Liver (tissue), 9 donors: ENCODE measurements around the gene ACYP2. TPM values are rescaled to one million over a fixed set of nuclear protein-coding genes. Genes with fewer than 3 reads are reported as not detected.
A peak's percentile ranks its signal among the peaks of the same experiment; 100 is the strongest.

Source experiments
- DNase-seq: peaks from one replicate; pipeline ENCODE4 v3.0.0-alpha.2; 2017; ENCODE audit warnings: low spot score
- H3K27ac ChIP-seq, 2 donors: one replicate each; pipeline ENCODE4 v1.7.0; 2013; ENCODE audit warnings: inconsistent platforms in 2 of 2, low read length in 2 of 2, control low read depth in 1 of 2, low read depth in 1 of 2, mild to moderate bottlenecking in 1 of 2
- H3K27me3 ChIP-seq, 4 donors: one replicate each; pipeline versions ENCODE4 v1.6.1 to v1.7.0; 2013; ENCODE audit warnings: low read length in 3 of 4, inconsistent platforms in 1 of 4, mild to moderate bottlenecking in 1 of 4, moderate library complexity in 1 of 4; ENCODE audit not compliant: control insufficient read depth in 4 of 4, insufficient read depth in 4 of 4
- H3K36me3 ChIP-seq, 4 donors: one replicate each; pipeline versions ENCODE4 v1.6.1 to v1.7.0; 2013; ENCODE audit warnings: low read length in 3 of 4, mild to moderate bottlenecking in 3 of 4, low read depth in 1 of 4, moderate library complexity in 1 of 4; ENCODE audit not compliant: control insufficient read depth in 4 of 4, insufficient read depth in 3 of 4
- H3K4me1 ChIP-seq, 4 donors: one replicate each; pipeline versions ENCODE4 v1.6.1 to v1.7.0; 2013; ENCODE audit warnings: low read length in 3 of 4, mild to moderate bottlenecking in 3 of 4, moderate library complexity in 1 of 4; ENCODE audit not compliant: control insufficient read depth in 4 of 4, insufficient read depth in 4 of 4
- H3K4me3 ChIP-seq, 3 donors: one replicate each; pipeline versions ENCODE4 v1.6.1 to v1.7.0; 2013; ENCODE audit warnings: low read length in 3 of 3, control low read depth in 1 of 3, low read depth in 1 of 3, mild to moderate bottlenecking in 1 of 3
- H3K9ac ChIP-seq, 2 donors: one replicate each; pipeline ENCODE4 v1.7.0; 2013; ENCODE audit warnings: low read length in 2 of 2, mild to moderate bottlenecking in 2 of 2, moderate library complexity in 2 of 2, control low read depth in 1 of 2, low read depth in 1 of 2
- H3K9me3 ChIP-seq, 4 donors: one replicate each; pipeline versions ENCODE4 v1.6.1 to v1.7.0; 2013; ENCODE audit warnings: low read length in 3 of 4; ENCODE audit not compliant: control insufficient read depth in 4 of 4
- ATF3 ChIP-seq: IDR thresholded peaks from 2 replicates; pipeline ENCODE4 v1.6.1; 2016; ENCODE audit warnings: antibody characterized with exemption
- EGR1 ChIP-seq, 2 donors: IDR thresholded peaks; 2 replicates each; pipeline ENCODE4 v1.6.1; 2016 to 2018; ENCODE audit warnings: antibody characterized with exemption in 2 of 2, low read depth in 2 of 2
- FOXA1 ChIP-seq: IDR thresholded peaks from 2 replicates; pipeline ENCODE4 v1.6.1; 2016; ENCODE audit warnings: antibody characterized with exemption
- FOXA2 ChIP-seq: IDR thresholded peaks from 2 replicates; pipeline ENCODE4 v1.6.1; 2016; ENCODE audit warnings: antibody characterized with exemption
- GABPA ChIP-seq, 2 donors: IDR thresholded peaks in 1 of 2; conservative IDR thresholded peaks in 1 of 2; 2 replicates each; pipeline ENCODE4 v1.6.1; 2016; ENCODE audit warnings: antibody characterized with exemption in 2 of 2, mild to moderate bottlenecking in 1 of 2, moderate library complexity in 1 of 2
- HNF4A ChIP-seq, 2 donors: conservative IDR thresholded peaks; 2 replicates each; pipeline ENCODE4 v1.6.1; 2016; ENCODE audit warnings: antibody characterized with exemption in 2 of 2, mild to moderate bottlenecking in 2 of 2
- HNF4G ChIP-seq: IDR thresholded peaks from 2 replicates; pipeline ENCODE4 v1.6.1; 2016; ENCODE audit warnings: antibody characterized with exemption
- JUND ChIP-seq, 2 donors: IDR thresholded peaks; 2 replicates each; pipeline ENCODE4 v1.6.1; 2016; ENCODE audit warnings: antibody characterized with exemption in 2 of 2
- NR2F2 ChIP-seq: IDR thresholded peaks from 2 replicates; pipeline ENCODE4 v1.6.1; 2016; ENCODE audit warnings: antibody characterized with exemption
- RAD21 ChIP-seq, 2 donors: IDR thresholded peaks; 2 replicates each; pipeline ENCODE4 v1.6.1; 2016; ENCODE audit warnings: antibody characterized with exemption in 2 of 2, mild to moderate bottlenecking in 2 of 2
- RXRA ChIP-seq, 2 donors: IDR thresholded peaks; 2 replicates each; pipeline ENCODE4 v1.6.1; 2017 to 2018; ENCODE audit warnings: antibody characterized with exemption in 2 of 2, mild to moderate bottlenecking in 1 of 2
- WGBS: extraction: QIAGEN DNeasy Blood & Tissue Kit; methylation state at CpG from one replicate; pipeline ENCODE4 v1.1.7; 2013; 5-methylcytosine and 5-hydroxymethylcytosine counted together
- polyA plus RNA-seq, 2 donors: library from polyadenylated mRNA; stranded (reverse) in 1 of 2; unstranded in 1 of 2; fragments of 200-250 nt in 1 of 2; fragments of >200 nt in 1 of 2; fragmentation: Nextera tagmentation in 1 of 2; extraction: Ambion mirVana in 1 of 2; gene quantifications; one replicate each; pipeline versions ENCODE4 v1.2.1 to v1.2.3, GENCODE V29; 2013 to 2015
- total RNA-seq, 2 donors: library from RNA; depleted of rRNA; stranded (reverse); fragments of >200 nt; gene quantifications; one replicate each; pipeline ENCODE4 v1.2.3, GENCODE V29; 2014
- TF ChIP-seq, protein P1 (sequence below): fragments of 150-350 bp; IDR thresholded peaks from 2 replicates; pipeline ENCODE4 v1.5.1; 2017; ENCODE audit warnings: improper control_type of control experiment, low read depth, low read length; ENCODE audit not compliant: missing input control
- donor health status: healthy.
- donor health status: healthy.
- donor health status: healthy.
- donor health status: healthy.
- donor health status: healthy.

ACYP2 gene
- total and polyA plus RNA-seq, 4 donors: 13.1 to 44.3 (median 15.4) TPM

GRCh38 chr2:54166121-54166773, 50.8 kb downstream of the ACYP2 start:
- no peaks in the 10 kb centered on the region for H3K27me3 ChIP-seq
- no peaks in the 10 kb centered on the region for H3K36me3 ChIP-seq
- TF ChIP-seq HNF4A (conservative IDR thresholded peaks at IDR 0.05) (no peak), RXRA (IDR thresholded peaks at IDR 0.05) (no peak), ATF3 (no peak), HNF4G (no peak), GABPA (IDR thresholded peaks at IDR 0.05 in 1 of 2, conservative IDR thresholded peaks at IDR 0.05 in 1 of 2) (no peak), FOXA1 (no peak), JUND (IDR thresholded peaks at IDR 0.05) (no peak), RAD21 (IDR thresholded peaks at IDR 0.05) (no peak), EGR1 (IDR thresholded peaks at IDR 0.05; ENCODE audit: low read depth in 2 of 2) (no peak)
- no peak overlapping the region for H3K4me3 ChIP-seq
- WGBS: 97% methylated on average over 3 of the region's 3 CpGs
- H3K9me3 ChIP-seq: no peaks in the 10 kb centered on the region
- H3K9ac ChIP-seq: no peak overlapping the region
- no peaks in the 10 kb centered on the region for H3K4me1 ChIP-seq
- no peak for DNase-seq
- H3K27ac ChIP-seq: no peak overlapping the region

DNA sequence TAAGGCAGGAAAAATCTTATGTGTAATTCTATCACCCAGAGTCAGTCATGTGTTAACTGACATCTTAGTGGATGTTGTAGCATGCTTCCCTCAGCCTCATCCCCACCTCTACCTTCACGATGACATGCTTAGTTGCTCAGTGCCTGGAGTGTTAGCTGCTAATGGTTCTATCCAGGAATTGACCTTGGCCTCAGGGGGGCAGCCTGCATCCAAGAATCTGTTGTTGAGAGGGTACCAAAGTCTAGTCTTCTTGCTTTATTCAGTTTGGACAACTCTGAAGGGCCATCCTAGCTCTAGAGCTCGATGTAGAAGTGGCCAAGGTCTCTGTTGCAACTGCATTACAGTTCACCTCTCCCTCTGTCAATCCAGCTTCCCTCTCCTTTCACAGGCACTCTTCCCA, 61.2 kb downstream of the ACYP2 start:
- WGBS: 65% methylated on average over 2 of the region's 2 CpGs
- DNase-seq: peak; percentile 39

GRCh38 chr2:54183281-54183680, 67.9 kb downstream of the ACYP2 start:
- Histone ChIP-seq H3K36me3 (peaks cover 0 to 4% (median 0%) of the 10 kb centered on the region in 4 donors), H3K27ac (no peak overlapping the region), H3K9ac (no peak overlapping the region), H3K27me3 (no peaks in the 10 kb centered on the region), H3K4me1 (no peaks in the 10 kb centered on the region), H3K4me3 (no peak overlapping the region), H3K9me3 (no peaks in the 10 kb centered on the region)
- DNase-seq: no peak
- TF ChIP-seq FOXA2: no peak
- WGBS: 98% methylated on average over 3 of the region's 3 CpGs

More for the DNA sequence above, 61.2 kb downstream of the ACYP2 start:
- H3K9me3 ChIP-seq: no peaks in the 10 kb centered on the region
- no peak overlapping the region for H3K27ac ChIP-seq
- no peaks in the 10 kb centered on the region for H3K4me1 ChIP-seq
- no peak overlapping the region for H3K4me3 ChIP-seq
- TF ChIP-seq FOXA1 (no peak), RAD21 (IDR thresholded peaks at IDR 0.05) (peak; percentile 64 to 70), HNF4A (conservative IDR thresholded peaks at IDR 0.05) (peak in 1 of 2 donors; percentile 9)
- TF ChIP-seq, protein P1, sequence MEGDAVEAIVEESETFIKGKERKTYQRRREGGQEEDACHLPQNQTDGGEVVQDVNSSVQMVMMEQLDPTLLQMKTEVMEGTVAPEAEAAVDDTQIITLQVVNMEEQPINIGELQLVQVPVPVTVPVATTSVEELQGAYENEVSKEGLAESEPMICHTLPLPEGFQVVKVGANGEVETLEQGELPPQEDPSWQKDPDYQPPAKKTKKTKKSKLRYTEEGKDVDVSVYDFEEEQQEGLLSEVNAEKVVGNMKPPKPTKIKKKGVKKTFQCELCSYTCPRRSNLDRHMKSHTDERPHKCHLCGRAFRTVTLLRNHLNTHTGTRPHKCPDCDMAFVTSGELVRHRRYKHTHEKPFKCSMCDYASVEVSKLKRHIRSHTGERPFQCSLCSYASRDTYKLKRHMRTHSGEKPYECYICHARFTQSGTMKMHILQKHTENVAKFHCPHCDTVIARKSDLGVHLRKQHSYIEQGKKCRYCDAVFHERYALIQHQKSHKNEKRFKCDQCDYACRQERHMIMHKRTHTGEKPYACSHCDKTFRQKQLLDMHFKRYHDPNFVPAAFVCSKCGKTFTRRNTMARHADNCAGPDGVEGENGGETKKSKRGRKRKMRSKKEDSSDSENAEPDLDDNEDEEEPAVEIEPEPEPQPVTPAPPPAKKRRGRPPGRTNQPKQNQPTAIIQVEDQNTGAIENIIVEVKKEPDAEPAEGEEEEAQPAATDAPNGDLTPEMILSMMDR: peak; percentile 20
- H3K27me3 ChIP-seq: no peaks in the 10 kb centered on the region
- no peak overlapping the region for H3K9ac ChIP-seq
- H3K36me3 ChIP-seq: no peaks in the 10 kb centered on the region

- no peak for TF ChIP-seq RXRA (IDR thresholded peaks at IDR 0.05)
- TF ChIP-seq NR2F2: no peak
- TF ChIP-seq HNF4A (conservative IDR thresholded peaks at IDR 0.05): no peak
- no peak for TF ChIP-seq HNF4G
- TF ChIP-seq, protein P1: no peak
- H3K27me3 ChIP-seq: no peaks in the 10 kb centered on the region
- no peaks in the 10 kb centered on the region for H3K4me1 ChIP-seq
- no peak overlapping the region for H3K4me3 ChIP-seq
- no peaks in the 10 kb centered on the region for H3K9me3 ChIP-seq
- WGBS: 95% methylated on average over 4 of the region's 4 CpGs
- no peak overlapping the region for H3K9ac ChIP-seq
- no peak overlapping the region for H3K27ac ChIP-seq
- DNase-seq: no peak
- peaks cover 0 to 7% (median 2%) of the 10 kb centered on the region in 4 donors for H3K36me3 ChIP-seq
Measured at GRCh38 chr2:54183972-54184371, 68.6 kb downstream of the ACYP2 start.
